HFFc6 (cell line): ENCODE data around the gene TGFBR1. TPM values are rescaled to one million over a fixed set of nuclear protein-coding genes. Genes with fewer than 3 reads are reported as not detected.

Experiments
- DNase-seq: peaks from one replicate; pipeline ENCODE4 v3.0.0-alpha.2; 2018
- H3K27ac Mint-ChIP-seq: 2 replicates; pipeline ENCODE4 v1.8.0; 2020; ENCODE audit warnings: mild to moderate bottlenecking, mixed read lengths
- H3K27me3 Mint-ChIP-seq: 2 replicates; pipeline ENCODE4 v1.8.0; 2021; ENCODE audit warnings: mild to moderate bottlenecking, moderate library complexity, mixed read lengths; ENCODE audit not compliant: insufficient read depth
- H3K36me3 Mint-ChIP-seq: 2 replicates; pipeline ENCODE4 v1.8.0; 2021; ENCODE audit warnings: low read depth, mixed read lengths
- H3K4me1 Mint-ChIP-seq: 2 replicates; pipeline ENCODE4 v1.8.0; 2020; ENCODE audit warnings: low read depth, mixed read lengths
- H3K4me3 Mint-ChIP-seq: 2 replicates; pipeline ENCODE4 v1.8.0; 2020; ENCODE audit warnings: mild to moderate bottlenecking, moderate library complexity, mixed read lengths
- H3K9me3 Mint-ChIP-seq: 2 replicates; pipeline ENCODE4 v1.8.0; 2020; ENCODE audit warnings: mild to moderate bottlenecking, mixed read lengths
- total RNA-seq, 6 experiments: library from RNA; stranded (reverse); fragmentation: NEBNext Ultra II Directional; extraction: Animal tissue kit (Norgen Biotek cat#: 25700); gene quantifications; 2 replicates in 1 of 6; 3 replicates in 5 of 6; pipeline ENCODE4 v1.2.3, GENCODE V29; 2021
- TF ChIP-seq, protein P1 (sequence below): fragments of 200-600 bp; sonication (generic); IDR thresholded peaks from 2 replicates; pipeline ENCODE4 v1.5.0; 2021; ENCODE audit warnings: antibody characterized with exemption, mild to moderate bottlenecking

The TGFBR1 gene
- total RNA-seq, 6 experiments from 2014 or later = 28.8 to 39.1 (median 32.7) TPM

DNA sequence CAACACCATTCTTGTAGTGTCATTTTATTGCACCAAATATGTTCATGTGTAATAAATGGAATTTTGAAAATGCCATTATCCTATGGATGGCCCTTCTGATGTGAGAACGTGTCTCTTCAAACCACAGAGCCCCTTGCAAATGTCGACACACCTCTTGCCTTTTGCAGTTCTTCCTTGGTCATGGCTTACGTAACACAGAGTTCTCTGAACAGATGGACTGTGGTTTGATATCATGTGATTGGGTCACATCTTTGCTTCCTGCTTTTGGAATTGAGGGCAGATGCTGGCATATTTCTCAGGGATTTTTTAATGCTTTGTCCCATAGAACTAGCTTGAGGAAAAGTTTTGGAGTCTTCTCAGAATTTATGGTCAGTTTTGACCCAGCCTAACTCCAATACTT, 4.6 kb downstream of the TGFBR1 start:
- H3K27me3 Mint-ChIP-seq = no peaks in the 10 kb centered on the region; the same call in 1 of the 2 replicates
- H3K4me3 Mint-ChIP-seq = no peak overlapping the region
- TF ChIP-seq, protein P1, sequence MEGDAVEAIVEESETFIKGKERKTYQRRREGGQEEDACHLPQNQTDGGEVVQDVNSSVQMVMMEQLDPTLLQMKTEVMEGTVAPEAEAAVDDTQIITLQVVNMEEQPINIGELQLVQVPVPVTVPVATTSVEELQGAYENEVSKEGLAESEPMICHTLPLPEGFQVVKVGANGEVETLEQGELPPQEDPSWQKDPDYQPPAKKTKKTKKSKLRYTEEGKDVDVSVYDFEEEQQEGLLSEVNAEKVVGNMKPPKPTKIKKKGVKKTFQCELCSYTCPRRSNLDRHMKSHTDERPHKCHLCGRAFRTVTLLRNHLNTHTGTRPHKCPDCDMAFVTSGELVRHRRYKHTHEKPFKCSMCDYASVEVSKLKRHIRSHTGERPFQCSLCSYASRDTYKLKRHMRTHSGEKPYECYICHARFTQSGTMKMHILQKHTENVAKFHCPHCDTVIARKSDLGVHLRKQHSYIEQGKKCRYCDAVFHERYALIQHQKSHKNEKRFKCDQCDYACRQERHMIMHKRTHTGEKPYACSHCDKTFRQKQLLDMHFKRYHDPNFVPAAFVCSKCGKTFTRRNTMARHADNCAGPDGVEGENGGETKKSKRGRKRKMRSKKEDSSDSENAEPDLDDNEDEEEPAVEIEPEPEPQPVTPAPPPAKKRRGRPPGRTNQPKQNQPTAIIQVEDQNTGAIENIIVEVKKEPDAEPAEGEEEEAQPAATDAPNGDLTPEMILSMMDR = no peak
- no peak for DNase-seq
- peaks cover 66% of the 10 kb centered on the region for H3K4me1 Mint-ChIP-seq
- no peak overlapping the region for H3K27ac Mint-ChIP-seq
- peaks cover 5% of the 10 kb centered on the region; the same call in 1 of the 2 replicates for H3K36me3 Mint-ChIP-seq
- H3K9me3 Mint-ChIP-seq = no peaks in the 10 kb centered on the region

DNA sequence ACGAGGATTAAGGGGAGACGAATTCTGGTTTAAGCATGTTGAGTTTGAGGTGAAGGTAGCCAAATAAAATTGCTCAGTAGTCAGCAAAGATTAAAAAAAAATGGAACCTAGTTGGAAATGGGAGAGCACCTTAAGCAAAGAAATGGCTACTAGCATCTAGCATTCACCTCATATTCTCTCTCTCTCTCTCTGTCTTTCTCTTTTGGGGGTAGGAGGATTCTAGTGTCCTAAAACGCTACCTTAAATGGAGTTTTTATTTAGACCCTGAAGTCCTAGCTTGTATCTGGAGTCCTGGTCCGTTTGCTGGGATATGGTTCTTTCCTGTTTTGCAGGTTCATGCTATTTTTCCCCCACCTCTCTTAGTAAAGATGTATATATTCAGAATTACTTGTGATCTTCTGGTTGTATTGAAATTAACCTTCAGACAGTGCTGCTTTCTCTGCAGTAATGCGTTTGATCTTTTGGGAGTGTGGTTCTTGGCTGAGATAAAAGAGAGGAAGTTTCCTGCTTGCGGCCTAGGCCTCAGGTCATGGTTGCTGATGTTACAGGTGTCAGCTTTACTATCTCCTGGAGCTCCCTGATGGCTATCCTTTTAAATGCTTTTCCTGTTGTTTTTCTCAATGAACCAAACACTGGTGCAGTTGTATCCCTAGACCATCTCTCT, 8.0 kb downstream of the TGFBR1 start:
- H3K4me1 Mint-ChIP-seq = peaks cover 51% of the 10 kb centered on the region
- no peak overlapping the region for H3K4me3 Mint-ChIP-seq
- peaks cover 5% of the 10 kb centered on the region; the same call in 1 of the 2 replicates for H3K36me3 Mint-ChIP-seq
- H3K27ac Mint-ChIP-seq = no peak overlapping the region
- TF ChIP-seq, protein P1 = no peak
- no peaks in the 10 kb centered on the region for H3K9me3 Mint-ChIP-seq
- no peak for DNase-seq
- H3K27me3 Mint-ChIP-seq = no peaks in the 10 kb centered on the region

DNA sequence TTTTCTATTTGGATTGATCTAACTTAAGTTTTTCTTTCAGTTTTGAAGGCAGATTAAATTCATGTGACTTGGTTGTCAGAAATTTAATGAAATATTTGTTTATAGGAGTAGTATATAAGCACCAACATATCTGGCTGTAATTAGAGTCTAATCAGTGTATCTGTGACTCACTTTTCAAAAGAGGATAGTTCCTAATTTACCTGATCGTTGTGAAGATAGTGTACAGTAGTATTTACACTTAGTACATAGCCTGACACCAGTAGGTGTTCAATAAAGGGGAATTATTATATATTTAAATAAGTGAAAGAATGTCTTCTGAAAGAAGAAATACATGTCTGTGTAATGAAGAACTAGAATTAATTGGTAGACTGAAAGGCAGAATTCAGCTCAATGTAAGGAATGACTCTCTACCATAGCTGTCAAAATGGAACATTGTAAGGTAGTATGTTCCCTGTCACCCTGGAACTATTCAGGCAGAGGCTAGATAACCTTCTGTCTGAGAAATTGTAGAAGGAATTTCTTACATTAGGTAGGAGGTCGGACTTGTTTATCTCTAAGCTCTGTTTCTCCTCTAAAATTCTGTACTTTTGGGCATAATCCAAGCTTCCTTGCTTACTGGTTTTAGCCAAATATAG, 8.6 kb downstream of the TGFBR1 start:
- Mint-ChIP-seq H3K9me3 (no peaks in the 10 kb centered on the region), H3K4me3 (no peak overlapping the region), H3K27ac (no peak overlapping the region), H3K36me3 (peaks cover 5% of the 10 kb centered on the region; the same call in 1 of the 2 replicates), H3K4me1 (peaks cover 45% of the 10 kb centered on the region), H3K27me3 (no peaks in the 10 kb centered on the region)
- TF ChIP-seq, protein P1 = no peak
- no peak for DNase-seq

DNA sequence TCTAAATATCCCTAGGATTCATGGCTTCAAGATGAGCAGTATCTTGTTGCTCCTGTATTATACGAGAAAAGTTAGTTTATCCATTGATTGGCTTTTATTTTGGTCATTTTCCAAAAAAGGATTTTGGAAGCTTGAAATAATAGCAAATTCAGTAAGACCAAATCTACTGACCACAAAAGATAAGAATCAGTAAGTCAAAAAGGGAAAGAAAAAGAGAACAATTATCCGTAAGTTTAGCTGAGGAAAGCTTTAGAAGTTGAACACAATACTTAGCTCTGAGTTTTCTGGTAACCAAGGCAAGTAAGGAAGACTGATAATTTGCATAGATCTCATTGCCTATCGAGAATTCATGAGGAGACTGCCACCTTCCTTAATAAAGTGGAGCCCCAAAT, 9.1 kb downstream of the TGFBR1 start:
- Mint-ChIP-seq H3K36me3 (peaks cover 5% of the 10 kb centered on the region), H3K27ac (no peak overlapping the region), H3K27me3 (no peaks in the 10 kb centered on the region), H3K9me3 (no peaks in the 10 kb centered on the region), H3K4me3 (no peak overlapping the region), H3K4me1 (peaks cover 44% of the 10 kb centered on the region)
- TF ChIP-seq, protein P1 = no peak
- no peak for DNase-seq

DNA sequence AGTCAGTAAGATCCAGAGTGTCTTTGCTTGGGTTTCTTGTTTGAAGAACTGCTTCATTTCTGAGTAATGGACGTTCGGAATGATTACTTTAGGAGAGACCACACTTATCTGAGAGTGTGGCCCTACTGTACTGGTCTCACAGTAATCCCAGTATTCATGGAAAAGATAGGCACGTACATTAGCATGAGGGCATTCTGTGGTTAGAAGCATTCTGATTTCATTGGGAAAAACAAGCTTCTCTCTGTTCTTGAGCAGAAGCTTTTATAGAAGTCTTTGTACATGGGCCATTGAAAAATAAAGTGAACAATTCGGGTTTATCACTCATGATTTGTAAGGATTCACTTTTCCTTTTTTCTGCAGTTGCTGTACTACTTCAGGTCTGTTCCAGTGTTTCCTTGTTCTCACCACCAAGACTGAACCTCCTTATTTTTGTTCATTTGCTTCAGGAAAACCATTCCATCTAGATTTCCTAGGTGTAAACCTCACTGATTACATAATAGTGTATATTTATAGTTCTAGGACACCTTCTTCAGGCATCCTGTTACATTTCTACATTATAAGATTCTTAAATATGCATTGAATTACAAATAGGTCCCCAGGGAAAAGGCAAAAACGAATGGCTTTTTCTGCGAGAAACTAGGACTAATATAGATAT, 10.1 kb downstream of the TGFBR1 start:
- TF ChIP-seq, protein P1 = no peak
- Mint-ChIP-seq H3K27me3 (no peaks in the 10 kb centered on the region), H3K4me3 (no peak overlapping the region), H3K27ac (no peak overlapping the region), H3K9me3 (no peaks in the 10 kb centered on the region), H3K4me1 (peaks cover 41% of the 10 kb centered on the region), H3K36me3 (peaks cover 5% of the 10 kb centered on the region)
- no peak for DNase-seq
